Activated naive CD4-positive, alpha-beta T cell treated with anti-CD3 and anti-CD28 coated beads for 36 hours (primary cell): ENCODE measurements around the gene GABRG3. TPM values are rescaled to one million over a fixed set of nuclear protein-coding genes. Genes with fewer than 3 reads are reported as not detected.

Source experiments
- CTCF ChIA-PET: fragments of 350-600 bp; sonication (Branson Sonifier 250); formaldehyde crosslinking; loops from one replicate; lab custom pipeline; 2021; ENCODE audit warnings: antibody characterized with exemption; lab: Charles Lee
- DNase-seq: peaks from one replicate; pipeline ENCODE4 v3.0.0-alpha.2; 2020
- H3K27ac Mint-ChIP-seq: one replicate; pipeline ENCODE4 v1.8.0; 2021; ENCODE audit warnings: mild to moderate bottlenecking, mixed read lengths
- H3K27me3 Mint-ChIP-seq: one replicate; pipeline ENCODE4 v1.8.0; 2021; ENCODE audit warnings: low read depth, mixed read lengths
- H3K36me3 Mint-ChIP-seq: one replicate; pipeline ENCODE4 v1.8.0; 2021; ENCODE audit warnings: low read depth, mixed read lengths
- H3K4me1 Mint-ChIP-seq: one replicate; pipeline ENCODE4 v1.8.0; 2021; ENCODE audit warnings: low read depth, mixed read lengths
- H3K4me3 Mint-ChIP-seq: one replicate; pipeline ENCODE4 v1.8.0; 2021; ENCODE audit warnings: mild to moderate bottlenecking, moderate library complexity, mixed read lengths
- H3K9me3 Mint-ChIP-seq: one replicate; pipeline ENCODE4 v1.8.0; 2021; ENCODE audit warnings: mixed read lengths
- intact Hi-C: fragments of 100-400 bp; cut with micrococcal nuclease; formaldehyde crosslinking; loops from one replicate; pipeline ENCODE4 v1.15.1; 2023
- total RNA-seq, 2 experiments: library from RNA; stranded (reverse); gene quantifications; one replicate each; pipeline ENCODE4 v1.2.3, GENCODE V29; 2021

GABRG3 gene
- total RNA-seq, 2 experiments from 2014 or later, result not detected

- H3K9me3 Mint-ChIP-seq, result no peaks in the 10 kb centered on the region
- no peaks in the 10 kb centered on the region for H3K27me3 Mint-ChIP-seq
- CTCF ChIA-PET, result no interaction called here
- no peak for DNase-seq
- intact Hi-C loops, result no loop called here
- H3K4me1 Mint-ChIP-seq, result no peaks in the 10 kb centered on the region
- H3K36me3 Mint-ChIP-seq, result no peaks in the 10 kb centered on the region
- H3K27ac Mint-ChIP-seq, result no peak overlapping the region
- no peak overlapping the region for H3K4me3 Mint-ChIP-seq
Measured at GRCh38 chr15:27458345-27459084, 487.5 kb downstream of the GABRG3 start.

GRCh38 chr15:27459836-27460235, 488.9 kb downstream of the GABRG3 start:
- Mint-ChIP-seq H3K36me3 (no peaks in the 10 kb centered on the region), H3K27ac (no peak overlapping the region), H3K4me3 (no peak overlapping the region), H3K9me3 (no peaks in the 10 kb centered on the region), H3K4me1 (no peaks in the 10 kb centered on the region), H3K27me3 (no peaks in the 10 kb centered on the region)
- intact Hi-C loops, result no loop called here
- DNase-seq, result no peak
- CTCF ChIA-PET, result no interaction called here

- intact Hi-C loops, result no loop called here
- no peaks in the 10 kb centered on the region for H3K36me3 Mint-ChIP-seq
- CTCF ChIA-PET, result no interaction called here
- H3K27me3 Mint-ChIP-seq, result no peaks in the 10 kb centered on the region
- H3K27ac Mint-ChIP-seq, result no peak overlapping the region
- no peak for DNase-seq
- no peak overlapping the region for H3K4me3 Mint-ChIP-seq
- no peaks in the 10 kb centered on the region for H3K9me3 Mint-ChIP-seq
- no peaks in the 10 kb centered on the region for H3K4me1 Mint-ChIP-seq
Measured at GRCh38 chr15:27461181-27461580, 490.2 kb downstream of the GABRG3 start.

GRCh38 chr15:27463525-27464088, 492.6 kb downstream of the GABRG3 start:
- H3K27me3 Mint-ChIP-seq, result no peaks in the 10 kb centered on the region
- no peak overlapping the region for H3K27ac Mint-ChIP-seq
- CTCF ChIA-PET, result no interaction called here

GRCh38 chr15:27464941-27465612, 494.1 kb downstream of the GABRG3 start:
- intact Hi-C loops, result no loop called here
- H3K27ac Mint-ChIP-seq, result no peak overlapping the region
- H3K36me3 Mint-ChIP-seq, result no peaks in the 10 kb centered on the region
- CTCF ChIA-PET, result no interaction called here
- peaks cover 3% of the 10 kb centered on the region for H3K9me3 Mint-ChIP-seq
- no peaks in the 10 kb centered on the region for H3K27me3 Mint-ChIP-seq
- H3K4me3 Mint-ChIP-seq, result no peak overlapping the region
- no peak for DNase-seq
- no peaks in the 10 kb centered on the region for H3K4me1 Mint-ChIP-seq

More at GRCh38 chr15:27463525-27464088, 492.6 kb downstream of the GABRG3 start:
- no peaks in the 10 kb centered on the region for H3K36me3 Mint-ChIP-seq
- no peaks in the 10 kb centered on the region for H3K4me1 Mint-ChIP-seq
- H3K9me3 Mint-ChIP-seq, result peaks cover 3% of the 10 kb centered on the region
- no peak overlapping the region for H3K4me3 Mint-ChIP-seq
- no peak for DNase-seq
- intact Hi-C loops, result no loop called here

GRCh38 chr15:27466758-27467157, 495.8 kb downstream of the GABRG3 start:
- DNase-seq, result no peak
- intact Hi-C loops, result no loop called here
- no peaks in the 10 kb centered on the region for H3K4me1 Mint-ChIP-seq
- peaks cover 3% of the 10 kb centered on the region for H3K9me3 Mint-ChIP-seq
- no peaks in the 10 kb centered on the region for H3K27me3 Mint-ChIP-seq
- no peak overlapping the region for H3K4me3 Mint-ChIP-seq
- H3K27ac Mint-ChIP-seq, result no peak overlapping the region
- CTCF ChIA-PET, result interaction anchor here (0.5 kb wide), 1 partner anchor 1288 kb away, joined by 3 read pairs; no protein-coding TSS in a partner anchor
- no peaks in the 10 kb centered on the region for H3K36me3 Mint-ChIP-seq

- Mint-ChIP-seq H3K27me3 (no peaks in the 10 kb centered on the region), H3K36me3 (no peaks in the 10 kb centered on the region), H3K27ac (no peak overlapping the region), H3K4me1 (no peaks in the 10 kb centered on the region), H3K4me3 (no peak overlapping the region), H3K9me3 (peaks cover 3% of the 10 kb centered on the region)
- intact Hi-C loops, result no loop called here
- no peak for DNase-seq
- CTCF ChIA-PET, result no interaction called here
Measured at GRCh38 chr15:27468151-27468591, 497.2 kb downstream of the GABRG3 start.

GRCh38 chr15:27473845-27474244, 502.9 kb downstream of the GABRG3 start:
- Mint-ChIP-seq H3K27ac (no peak overlapping the region), H3K4me1 (no peaks in the 10 kb centered on the region), H3K9me3 (no peaks in the 10 kb centered on the region), H3K27me3 (no peaks in the 10 kb centered on the region), H3K4me3 (no peak overlapping the region), H3K36me3 (no peaks in the 10 kb centered on the region)
- no peak for DNase-seq
- intact Hi-C loops, result no loop called here
- CTCF ChIA-PET, result no interaction called here

- Mint-ChIP-seq H3K4me1 (no peaks in the 10 kb centered on the region), H3K36me3 (no peaks in the 10 kb centered on the region), H3K4me3 (no peak overlapping the region), H3K9me3 (no peaks in the 10 kb centered on the region), H3K27me3 (no peaks in the 10 kb centered on the region), H3K27ac (no peak overlapping the region)
- CTCF ChIA-PET, result no interaction called here
- DNase-seq, result no peak
- intact Hi-C loops, result no loop called here
Measured at GRCh38 chr15:27475395-27475794, 504.4 kb downstream of the GABRG3 start.

GRCh38 chr15:27479296-27480140, 508.5 kb downstream of the GABRG3 start:
- no peak overlapping the region for H3K4me3 Mint-ChIP-seq
- H3K4me1 Mint-ChIP-seq, result no peaks in the 10 kb centered on the region
- H3K36me3 Mint-ChIP-seq, result no peaks in the 10 kb centered on the region
- H3K27ac Mint-ChIP-seq, result no peak overlapping the region
- H3K9me3 Mint-ChIP-seq, result peaks cover under 1% of the 10 kb centered on the region
- DNase-seq, result no peak
- CTCF ChIA-PET, result no interaction called here
- H3K27me3 Mint-ChIP-seq, result no peaks in the 10 kb centered on the region
- intact Hi-C loops, result no loop called here

- Mint-ChIP-seq H3K4me3 (no peak overlapping the region), H3K9me3 (peaks cover 4% of the 10 kb centered on the region), H3K4me1 (no peaks in the 10 kb centered on the region), H3K27me3 (no peaks in the 10 kb centered on the region), H3K27ac (no peak overlapping the region), H3K36me3 (no peaks in the 10 kb centered on the region)
- intact Hi-C loops, result no loop called here
- no peak for DNase-seq
- CTCF ChIA-PET, result no interaction called here
Measured at GRCh38 chr15:27480141-27480530, 509.2 kb downstream of the GABRG3 start.

- CTCF ChIA-PET, result no interaction called here
- Mint-ChIP-seq H3K9me3 (peaks cover 5% of the 10 kb centered on the region), H3K4me1 (no peaks in the 10 kb centered on the region)
Measured at GRCh38 chr15:27480642-27481041, 509.7 kb downstream of the GABRG3 start.

More at GRCh38 chr15:27480642-27481041, 509.7 kb downstream of the GABRG3 start:
- H3K4me3 Mint-ChIP-seq, result no peak overlapping the region
- H3K27me3 Mint-ChIP-seq, result no peaks in the 10 kb centered on the region
- intact Hi-C loops, result no loop called here
- H3K36me3 Mint-ChIP-seq, result no peaks in the 10 kb centered on the region
- no peak overlapping the region for H3K27ac Mint-ChIP-seq
- no peak for DNase-seq
